H1 (cell line): ENCODE measurements around the gene KIF5C. TPM values are rescaled to one million over a fixed set of nuclear protein-coding genes. Genes with fewer than 3 reads are reported as not detected.
A peak's percentile ranks its signal among the peaks of the same experiment; 100 is the strongest.

Experiments used
- RAD21 ChIP-seq, 2 experiments: IDR thresholded peaks in 1 of 2; conservative IDR thresholded peaks in 1 of 2; 2 replicates each; pipeline ENCODE4 v1.6.1; 2011; ENCODE audit warnings: low read depth in 2 of 2, low read length in 2 of 2, improper control_type of control experiment in 1 of 2, inconsistent platforms in 1 of 2, mild to moderate bottlenecking in 1 of 2, moderate library complexity in 1 of 2
- polyA plus RNA-seq, 7 experiments: library from polyadenylated mRNA; depleted of rRNA in 3 of 7; stranded (reverse) in 5 of 7; unstranded in 2 of 7; fragments of >200 nt in 5 of 7; fragments of 200-250 nt in 2 of 7; gene quantifications; 1 replicate in 5 of 7; 2 replicates in 1 of 7; 4 replicates in 1 of 7; pipeline versions ENCODE4 v1.2.1 to v1.2.3, GENCODE V29; 2011 to 2013; ENCODE audit warnings: missing spikeins in 2 of 7, mixed read lengths in 2 of 7
- total RNA-seq: library from RNA; stranded (reverse); fragmentation: NEBNext Ultra II Directional; extraction: Animal tissue kit (Norgen Biotek cat#: 25700); gene quantifications from 2 replicates; pipeline ENCODE4 v1.2.1, GENCODE V29; 2021

Gene KIF5C
- total and polyA plus RNA-seq, 2 of the 8 experiments (the other 6 are each of a cell fraction or from before 2014, with no cell fraction given): 16.3 to 66.4 TPM

GRCh38 chr2:149017116-149017985, 142.3 kb downstream of the KIF5C start (continued):
- peak; percentile 89 to 90 for TF ChIP-seq RAD21 (IDR thresholded peaks at IDR 0.05 in 1 of 2, conservative IDR thresholded peaks at IDR 0.05 in 1 of 2; ENCODE audit: low read depth in 2 of 2, low read length in 2 of 2)
- TF ChIP-seq, all 59 proteins: peak for 2
